IPS DF 4.7 (cell line): ENCODE measurements around the gene RABGAP1L.

Experiments
- DNase-seq: peaks from one replicate; pipeline ENCODE4 v3.0.0-alpha.2; 2013; ENCODE audit warnings: low spot score; ENCODE audit errors: extremely low read depth

RABGAP1L gene

GRCh38 chr1:174744886-174745285, 585.6 kb downstream of the RABGAP1L start:
- DNase-seq: no peak

- DNase-seq: no peak
Measured at GRCh38 chr1:174746024-174746808, 586.9 kb downstream of the RABGAP1L start.

- DNase-seq: no peak
Measured at GRCh38 chr1:174747613-174748012, 588.3 kb downstream of the RABGAP1L start.

- DNase-seq: no peak
Measured at GRCh38 chr1:174748586-174748985, 589.3 kb downstream of the RABGAP1L start.

- DNase-seq: no peak
Measured at GRCh38 chr1:174753131-174753530, 593.8 kb downstream of the RABGAP1L start.

GRCh38 chr1:174761335-174761734, 602.0 kb downstream of the RABGAP1L start:
- no peak for DNase-seq

GRCh38 chr1:174761901-174762585, 602.7 kb downstream of the RABGAP1L start:
- DNase-seq: no peak

GRCh38 chr1:174764191-174764590, 604.9 kb downstream of the RABGAP1L start:
- DNase-seq: no peak

GRCh38 chr1:174766727-174767126, 607.4 kb downstream of the RABGAP1L start:
- DNase-seq: no peak

GRCh38 chr1:174768516-174768915, 609.2 kb downstream of the RABGAP1L start:
- no peak for DNase-seq

- no peak for DNase-seq
Measured at GRCh38 chr1:174768949-174769348, 609.6 kb downstream of the RABGAP1L start.

- DNase-seq: peak; percentile 11
Measured at GRCh38 chr1:174769961-174770549, 610.7 kb downstream of the RABGAP1L start.

GRCh38 chr1:174775621-174776020, 616.3 kb downstream of the RABGAP1L start:
- DNase-seq: no peak

GRCh38 chr1:174777262-174777661, 617.9 kb downstream of the RABGAP1L start:
- DNase-seq: no peak

GRCh38 chr1:174785510-174785909, 626.2 kb downstream of the RABGAP1L start:
- no peak for DNase-seq

GRCh38 chr1:174786358-174786757, 627.0 kb downstream of the RABGAP1L start:
- DNase-seq: no peak

GRCh38 chr1:174786760-174787159, 627.4 kb downstream of the RABGAP1L start:
- no peak for DNase-seq

GRCh38 chr1:174788981-174789380, 629.7 kb downstream of the RABGAP1L start:
- no peak for DNase-seq

- DNase-seq: no peak
Measured at GRCh38 chr1:174789399-174789798, 630.1 kb downstream of the RABGAP1L start.

GRCh38 chr1:174791863-174792262, 632.5 kb downstream of the RABGAP1L start:
- no peak for DNase-seq

GRCh38 chr1:174794861-174795260, 635.5 kb downstream of the RABGAP1L start:
- no peak for DNase-seq

- no peak for DNase-seq
Measured at GRCh38 chr1:174795806-174796205, 636.5 kb downstream of the RABGAP1L start.
